ENCODE data around the gene MYOZ3. TPM values are rescaled to one million over a fixed set of nuclear protein-coding genes. Genes with fewer than 3 reads are reported as not detected.

The MYOZ3 gene
- polyA plus RNA-seq, 6 donors from 2014 or later, result 0.11 to 0.20 (median 0.12) TPM; not detected in 3

- DNase-seq (no peak), ATAC-seq (ENCODE audit: low read depth in 2 of 2) (no peak)
- Mint-ChIP-seq H3K4me1 (peaks cover 28 to 41% (median 29%) of the 10 kb centered on the region in 3 donors), H3K27me3 (peaks cover 0 to under 1% (median 0%) of the 10 kb centered on the region in 3 donors), H3K4me3 (no peak overlapping the region), H3K9me3 (no peaks in the 10 kb centered on the region), H3K36me3 (no peaks in the 10 kb centered on the region), H3K27ac (peak overlapping the region in 1 of 6 donors; percentile 17)
Measured at GRCh38 chr5:150631326-150631701, 29.7 kb upstream of the MYOZ3 start.

DNA sequence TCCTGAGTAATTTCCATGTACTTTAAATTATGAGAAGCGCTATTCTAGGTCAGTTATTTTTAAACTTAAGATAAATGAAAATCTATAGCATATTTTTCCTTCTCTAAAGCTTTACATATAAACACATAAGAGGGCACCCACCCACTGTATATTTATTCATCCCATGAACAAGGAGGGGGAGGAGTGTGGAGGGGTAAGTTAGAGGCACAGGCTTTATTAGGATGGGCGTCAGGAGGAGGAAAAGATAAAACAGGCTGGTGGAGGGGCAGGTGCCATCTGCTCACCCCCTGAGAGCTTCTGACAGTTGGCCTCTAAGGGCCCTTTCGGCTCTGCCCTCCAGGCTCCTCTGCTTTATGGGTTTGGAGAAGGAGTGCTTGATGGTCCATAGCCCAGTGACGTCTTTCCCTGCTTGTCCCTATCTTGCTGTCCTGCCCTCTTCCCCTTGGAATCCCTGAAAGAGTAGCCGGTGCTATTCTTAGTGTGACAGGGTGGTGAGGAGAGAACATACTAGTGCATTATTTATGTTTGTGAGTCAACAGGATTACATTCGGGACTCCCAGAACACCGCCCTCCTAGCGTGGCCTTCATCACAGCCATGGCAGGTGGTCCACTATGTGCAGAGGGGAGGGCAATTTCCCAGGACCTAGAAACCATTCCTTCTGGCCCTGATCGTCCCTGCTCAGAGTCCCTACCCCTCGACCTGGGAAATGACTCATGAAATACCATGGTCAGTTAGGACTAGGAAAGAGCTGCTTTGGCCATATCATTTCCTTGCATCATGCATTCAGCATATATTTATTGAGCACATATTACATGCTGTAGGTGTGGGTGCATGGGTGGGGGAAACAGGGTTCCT, 28.5 kb upstream of the MYOZ3 start:
- no peak for ATAC-seq (ENCODE audit: low read depth in 2 of 2)
- Mint-ChIP-seq H3K36me3 (no peaks in the 10 kb centered on the region), H3K9me3 (no peaks in the 10 kb centered on the region), H3K4me1 (peaks cover 24 to 38% (median 26%) of the 10 kb centered on the region in 3 donors), H3K4me3 (no peak overlapping the region), H3K27ac (peak overlapping the region in 2 of 6 donors; percentile 24 to 78), H3K27me3 (peaks cover 0 to 7% (median 0%) of the 10 kb centered on the region in 3 donors)
- DNase-seq, result no peak

GRCh38 chr5:150633429-150633828, 27.6 kb upstream of the MYOZ3 start:
- no peak for DNase-seq
- H3K36me3 Mint-ChIP-seq, result no peaks in the 10 kb centered on the region
- no peak for ATAC-seq (ENCODE audit: low read depth in 2 of 2)
- no peaks in the 10 kb centered on the region for H3K9me3 Mint-ChIP-seq
- H3K27ac Mint-ChIP-seq, result peak overlapping the region in 1 of 6 donors; percentile 75
- H3K4me3 Mint-ChIP-seq, result no peak overlapping the region
- H3K4me1 Mint-ChIP-seq, result peaks cover 18 to 29% (median 22%) of the 10 kb centered on the region in 3 donors
- H3K27me3 Mint-ChIP-seq, result peaks cover 0 to 7% (median 0%) of the 10 kb centered on the region in 3 donors

- Mint-ChIP-seq H3K36me3 (no peaks in the 10 kb centered on the region), H3K9me3 (no peaks in the 10 kb centered on the region), H3K27ac (peak overlapping the region in 4 of 6 donors; percentile 10 to 84 (median 40)), H3K27me3 (peaks cover 0 to 7% (median 0%) of the 10 kb centered on the region in 3 donors), H3K4me3 (no peak overlapping the region), H3K4me1 (peaks cover 10 to 23% (median 10%) of the 10 kb centered on the region in 3 donors)
- no peak for DNase-seq
- ATAC-seq (ENCODE audit: low read depth in 2 of 2), result no peak
Measured at GRCh38 chr5:150636391-150637244, 24.4 kb upstream of the MYOZ3 start.

DNA sequence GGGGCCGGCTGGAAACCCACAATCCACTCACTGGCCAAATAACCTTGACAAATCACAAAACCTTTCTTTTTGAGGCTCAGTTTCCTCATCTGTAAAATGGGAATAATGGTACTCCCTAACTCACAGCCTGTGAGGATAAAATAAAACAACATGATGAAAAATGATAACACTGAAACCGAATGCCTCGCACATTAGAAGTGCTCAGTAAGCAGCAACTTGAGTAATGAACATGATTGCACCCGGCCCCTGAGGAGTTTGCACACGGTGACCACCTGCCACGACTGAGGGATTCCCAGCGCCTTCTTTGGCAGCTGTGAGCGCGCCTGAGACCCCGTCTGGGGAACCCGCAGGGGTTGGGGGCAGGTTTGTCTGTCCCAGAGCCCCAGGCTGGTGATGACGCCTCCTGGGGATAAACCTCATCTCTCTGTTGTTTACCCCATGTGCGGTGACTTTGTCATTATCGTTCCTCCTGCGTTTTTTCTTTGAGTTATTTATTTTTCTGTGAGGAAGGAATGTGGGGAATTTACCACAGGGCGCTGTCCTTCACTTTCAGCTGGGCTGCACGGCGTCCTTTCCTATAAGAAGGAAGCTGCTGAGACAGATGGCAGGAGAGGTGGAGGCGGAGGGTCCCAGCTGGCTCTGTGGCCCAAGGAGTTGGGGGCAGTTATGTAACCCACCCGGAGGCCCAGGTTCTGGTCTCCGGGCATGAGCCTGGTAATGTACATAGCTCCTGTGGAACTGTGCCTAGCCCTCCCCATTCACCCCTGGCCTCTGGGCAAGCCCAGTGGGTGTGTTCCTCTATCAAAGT, 23.6 kb upstream of the MYOZ3 start:
- peaks cover 0 to 7% (median 0%) of the 10 kb centered on the region in 3 donors for H3K27me3 Mint-ChIP-seq
- H3K4me1 Mint-ChIP-seq, result peaks cover 10 to 24% (median 10%) of the 10 kb centered on the region in 3 donors
- H3K4me3 Mint-ChIP-seq, result no peak overlapping the region
- ATAC-seq (ENCODE audit: low read depth in 2 of 2) (no peak), DNase-seq (no peak)
- no peaks in the 10 kb centered on the region for H3K9me3 Mint-ChIP-seq
- H3K36me3 Mint-ChIP-seq, result no peaks in the 10 kb centered on the region
- H3K27ac Mint-ChIP-seq, result peak overlapping the region in 2 of 6 donors; percentile 64 to 84

DNA sequence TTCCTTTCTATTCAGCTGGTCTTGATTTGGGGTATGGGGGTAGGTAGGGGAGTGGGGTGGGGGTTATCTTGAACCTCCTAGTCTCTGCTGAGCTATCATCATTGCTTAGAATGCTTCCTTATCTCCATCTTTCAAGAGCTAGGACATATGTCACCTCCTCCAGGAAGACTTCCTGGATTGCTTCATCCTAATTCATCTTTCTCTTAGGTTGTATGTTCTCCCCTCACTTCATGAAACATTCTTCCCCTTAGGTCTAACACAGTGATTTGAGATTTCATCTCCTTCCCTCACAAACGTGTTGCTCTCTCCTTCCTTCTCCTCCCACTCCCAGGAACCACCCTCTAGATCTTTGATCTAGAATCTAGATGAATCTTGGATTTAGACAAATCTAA, 23.0 kb upstream of the MYOZ3 start:
- no peak for DNase-seq
- H3K4me3 Mint-ChIP-seq, result no peak overlapping the region

GRCh38 chr5:150638488-150639376, 22.3 kb upstream of the MYOZ3 start:
- Mint-ChIP-seq H3K27me3 (peaks cover 0 to 7% (median 0%) of the 10 kb centered on the region in 3 donors), H3K36me3 (no peaks in the 10 kb centered on the region), H3K4me3 (no peak overlapping the region), H3K9me3 (no peaks in the 10 kb centered on the region), H3K4me1 (peaks cover 10 to 21% (median 10%) of the 10 kb centered on the region in 3 donors), H3K27ac (peak overlapping the region in 2 of 6 donors; percentile 61 to 74)
- ATAC-seq (ENCODE audit: low read depth in 2 of 2) (no peak), DNase-seq (no peak)

More for the DNA sequence above, 23.0 kb upstream of the MYOZ3 start:
- H3K4me1 Mint-ChIP-seq, result peaks cover 10 to 24% (median 10%) of the 10 kb centered on the region in 3 donors
- peaks cover 0 to 7% (median 0%) of the 10 kb centered on the region in 3 donors for H3K27me3 Mint-ChIP-seq
- H3K27ac Mint-ChIP-seq, result peak overlapping the region in 1 of 6 donors; percentile 58
- no peaks in the 10 kb centered on the region for H3K36me3 Mint-ChIP-seq
- ATAC-seq (ENCODE audit: low read depth in 2 of 2), result no peak
- H3K9me3 Mint-ChIP-seq, result no peaks in the 10 kb centered on the region

DNA sequence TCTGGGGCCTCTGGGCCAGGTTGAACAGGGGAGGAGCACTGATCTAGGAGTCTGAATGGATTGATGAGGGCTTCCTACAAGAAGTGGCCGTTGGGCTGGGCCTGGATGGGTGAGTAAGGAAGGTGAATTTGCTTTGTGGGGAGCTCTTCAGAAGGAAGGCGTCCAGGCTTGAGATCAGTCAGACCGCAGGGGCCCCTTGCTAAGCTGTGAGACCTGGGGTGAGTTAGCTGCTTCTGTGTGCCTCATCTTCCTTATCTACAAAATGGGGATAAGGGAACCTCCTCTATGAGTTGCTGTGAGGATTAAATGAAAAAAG, 21.7 kb upstream of the MYOZ3 start:
- peak overlapping the region in 1 of 8 donors; percentile 50 for H3K4me3 Mint-ChIP-seq
- H3K27me3 Mint-ChIP-seq, result peaks cover 0 to 7% (median 0%) of the 10 kb centered on the region in 3 donors
- H3K36me3 Mint-ChIP-seq, result no peaks in the 10 kb centered on the region

DNA sequence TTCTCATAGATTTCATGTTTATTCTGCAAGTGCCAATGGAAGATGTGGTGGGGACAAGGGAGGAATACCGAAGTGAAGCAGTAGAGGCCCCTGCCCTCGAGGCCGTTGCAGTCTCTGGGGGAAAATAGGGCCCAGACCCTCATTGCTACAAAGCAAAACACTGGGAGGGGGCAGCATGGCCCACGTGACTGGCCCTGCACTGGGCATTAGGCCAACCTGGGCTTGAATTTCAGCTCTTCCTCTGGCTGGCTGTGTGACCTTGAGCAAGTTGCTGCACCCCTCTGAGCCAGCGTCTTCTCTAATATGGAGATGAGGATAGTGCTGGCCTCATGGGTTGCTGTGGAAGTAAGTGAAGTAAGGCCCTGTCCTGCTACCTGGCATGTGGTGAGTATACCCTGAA, 21.3 kb upstream of the MYOZ3 start:
- Mint-ChIP-seq H3K27ac (no peak overlapping the region), H3K27me3 (peaks cover 0 to 7% (median 0%) of the 10 kb centered on the region in 3 donors), H3K9me3 (no peaks in the 10 kb centered on the region), H3K36me3 (no peaks in the 10 kb centered on the region), H3K4me1 (peaks cover 10 to 21% (median 10%) of the 10 kb centered on the region in 3 donors), H3K4me3 (no peak overlapping the region)
- no peak for ATAC-seq (ENCODE audit: low read depth in 2 of 2)
- no peak for DNase-seq

More for the DNA sequence above, 21.7 kb upstream of the MYOZ3 start:
- no peak for DNase-seq
- H3K9me3 Mint-ChIP-seq, result no peaks in the 10 kb centered on the region
- peak overlapping the region in 1 of 6 donors; percentile 74 for H3K27ac Mint-ChIP-seq
- ATAC-seq (ENCODE audit: low read depth in 2 of 2), result no peak
- peaks cover 10 to 21% (median 10%) of the 10 kb centered on the region in 3 donors for H3K4me1 Mint-ChIP-seq

- Mint-ChIP-seq H3K4me3 (peak within 1 kb of the TSS in 1 of 8 donors; percentile 6), H3K27ac (peak within 1 kb of the TSS in 2 of 6 donors; percentile 58 to 86), H3K4me1 (peaks cover 10 to 21% (median 10%) of the 10 kb centered on the region in 3 donors), H3K27me3 (peaks cover 0 to 7% (median 0%) of the 10 kb centered on the region in 3 donors), H3K9me3 (no peaks in the 10 kb centered on the region), H3K36me3 (no peaks in the 10 kb centered on the region)
- DNase-seq (no peak), ATAC-seq (ENCODE audit: low read depth in 2 of 2) (no peak)
Measured at GRCh38 chr5:150640311-150641005, 20.6 kb upstream of the MYOZ3 start, which contains the start of gene SYNPO. SYNPO (plus strand) TSS chr5:150640660; CDS start chr5:150648276, 7,616 bp downstream.

- H3K27ac Mint-ChIP-seq, result no peak overlapping the region
- peak overlapping the region in 1 of 8 donors; percentile 6 for H3K4me3 Mint-ChIP-seq
- H3K9me3 Mint-ChIP-seq, result no peaks in the 10 kb centered on the region
- ATAC-seq (ENCODE audit: low read depth in 2 of 2) (no peak), DNase-seq (no peak)
- no peaks in the 10 kb centered on the region for H3K36me3 Mint-ChIP-seq
- H3K4me1 Mint-ChIP-seq, result peaks cover 10 to 21% (median 10%) of the 10 kb centered on the region in 3 donors
- H3K27me3 Mint-ChIP-seq, result peaks cover 0 to 7% (median 0%) of the 10 kb centered on the region in 3 donors
Measured at GRCh38 chr5:150641006-150641570, 20.0 kb upstream of the MYOZ3 start.
